Esophagus muscularis mucosa (tissue), 4 donors: ENCODE data around the gene SLC24A3. TPM values are rescaled to one million over a fixed set of nuclear protein-coding genes. Genes with fewer than 3 reads are reported as not detected.
A peak's percentile ranks its signal among the peaks of the same experiment; 100 is the strongest.

Experiments
- DNase-seq: peaks from one replicate; pipeline ENCODE4 v3.0.0-alpha.2; 2017; ENCODE audit errors: extremely low spot score
- H3K27ac ChIP-seq, 4 donors: fragments of 200-600 bp; sonication (generic); replicated peaks in 1 of 4; 1 replicate in 3 of 4; 2 replicates in 1 of 4; pipeline ENCODE4 v1.5.1; 2016 to 2019; ENCODE audit warnings: mild to moderate bottlenecking in 1 of 4
- H3K27me3 ChIP-seq, 4 donors: fragments of 200-600 bp; sonication (generic); one replicate each; pipeline versions ENCODE4 v1.5.1 to v1.6.0; 2016 to 2019
- H3K36me3 ChIP-seq, 4 donors: fragments of 200-600 bp; sonication (generic); one replicate each; pipeline ENCODE4 v1.5.1; 2016 to 2019
- H3K4me1 ChIP-seq, 4 donors: fragments of 200-600 bp; sonication (generic); one replicate each; pipeline ENCODE4 v1.5.1; 2016 to 2019
- H3K4me3 ChIP-seq, 4 donors: fragments of 200-600 bp; sonication (generic); 1 replicate in 2 of 4; 2 replicates in 2 of 4; pipeline ENCODE4 v1.5.1; 2016 to 2019; ENCODE audit warnings: mild to moderate bottlenecking in 4 of 4, moderate library complexity in 1 of 4
- H3K9me3 ChIP-seq, 4 donors: fragments of 200-600 bp; sonication (generic); 1 replicate in 3 of 4; 2 replicates in 1 of 4; pipeline ENCODE4 v1.5.1; 2016 to 2019
- CTCF ChIP-seq, 3 experiments: fragments of 200-600 bp in 2 of 3; fragments of 450-650 bp in 1 of 3; sonication (generic) in 2 of 3; IDR thresholded peaks; one replicate each; pipeline ENCODE4 v1.5.1; 2017 to 2019; ENCODE audit warnings: antibody characterized with exemption in 3 of 3, mild to moderate bottlenecking in 2 of 3, moderate library complexity in 1 of 3
- EP300 ChIP-seq: sonication (generic); formaldehyde crosslinking; IDR thresholded peaks from one replicate; pipeline ENCODE4 v1.6.1; 2017; ENCODE audit warnings: antibody characterized with exemption
- POLR2A ChIP-seq: fragments of 450-650 bp; IDR thresholded peaks from one replicate; pipeline ENCODE4 v1.6.1; 2017; ENCODE audit warnings: antibody characterized with exemption, moderate library complexity, mild to moderate bottlenecking, low read depth
- POLR2AphosphoS5 ChIP-seq, 2 donors: sonication (generic); formaldehyde crosslinking; IDR thresholded peaks; one replicate each; pipeline ENCODE4 v1.6.1; 2017; ENCODE audit warnings: antibody characterized with exemption in 2 of 2
- WGBS: methylation state at CpG from one replicate; pipeline ENCODE4 v1.1.5; 2018; 5-methylcytosine and 5-hydroxymethylcytosine counted together
- intact Hi-C: fragments of 100-400 bp; cut with DNase I; formaldehyde crosslinking; loops from one replicate; pipeline ENCODE4 v1.15.1; 2023
- total RNA-seq, 4 donors: library from RNA; depleted of rRNA; stranded (reverse); fragments of >200 nt; gene quantifications; one replicate each; pipeline versions ENCODE4 v1.1.0 to v1.2.1, GENCODE V29; 2016

SLC24A3 gene
- total RNA-seq, 4 donors from 2014 or later, result 4.6 to 11.5 (median 6.6) TPM

- no peak for DNase-seq
- intact Hi-C loops, result no loop called here
- Histone ChIP-seq H3K36me3 (no peaks in the 10 kb centered on the region), H3K4me1 (peaks cover 19 to 22% (median 20%) of the 10 kb centered on the region in 4 donors), H3K27me3 (no peaks in the 10 kb centered on the region), H3K9me3 (no peaks in the 10 kb centered on the region), H3K4me3 (no peak overlapping the region), H3K27ac (no peak overlapping the region)
- 92% methylated on average over 5 of the region's 7 CpGs for WGBS
- TF ChIP-seq CTCF (IDR thresholded peaks at IDR 0.05), result no peak
- no peak for TF ChIP-seq EP300
- TF ChIP-seq POLR2A, result no peak
- no peak for TF ChIP-seq POLR2AphosphoS5 (IDR thresholded peaks at IDR 0.05)
These were observed 59.6 kb downstream of the SLC24A3 start for GRCh38 chr20:19271879-19272651.

- H3K9me3 ChIP-seq, result no peaks in the 10 kb centered on the region
- no peak for TF ChIP-seq POLR2A
- peaks cover 19 to 22% (median 20%) of the 10 kb centered on the region in 4 donors for H3K4me1 ChIP-seq
- H3K27me3 ChIP-seq, result no peaks in the 10 kb centered on the region
- intact Hi-C loops, result no loop called here
- no peak overlapping the region for H3K4me3 ChIP-seq
- H3K27ac ChIP-seq, result no peak overlapping the region
- no peaks in the 10 kb centered on the region for H3K36me3 ChIP-seq
- DNase-seq, result no peak
- 76% methylated on average over 4 of the region's 6 CpGs for WGBS
These were observed 60.7 kb downstream of the SLC24A3 start for GRCh38 chr20:19272976-19273654.

GRCh38 chr20:19274001-19274400, 61.6 kb downstream of the SLC24A3 start:
- Histone ChIP-seq H3K9me3 (no peaks in the 10 kb centered on the region), H3K36me3 (no peaks in the 10 kb centered on the region), H3K4me1 (peaks cover 19 to 22% (median 20%) of the 10 kb centered on the region in 4 donors), H3K27me3 (no peaks in the 10 kb centered on the region), H3K4me3 (no peak overlapping the region), H3K27ac (no peak overlapping the region)
- intact Hi-C loops, result no loop called here
- no peak for TF ChIP-seq POLR2AphosphoS5 (IDR thresholded peaks at IDR 0.05)
- no peak for TF ChIP-seq POLR2A
- TF ChIP-seq CTCF (IDR thresholded peaks at IDR 0.05), result no peak
- TF ChIP-seq EP300, result no peak
- WGBS, result 87% methylated on average over 5 of the region's 5 CpGs
- DNase-seq, result no peak

- DNase-seq, result no peak
- no peaks in the 10 kb centered on the region for H3K36me3 ChIP-seq
- WGBS, result 64% methylated on average over 8 of the region's 8 CpGs
- peaks cover 19 to 22% (median 20%) of the 10 kb centered on the region in 4 donors for H3K4me1 ChIP-seq
- no peaks in the 10 kb centered on the region for H3K9me3 ChIP-seq
- no peak for TF ChIP-seq CTCF (IDR thresholded peaks at IDR 0.05)
- no peak for TF ChIP-seq POLR2A
- TF ChIP-seq EP300, result no peak
- TF ChIP-seq POLR2AphosphoS5 (IDR thresholded peaks at IDR 0.05), result no peak
- H3K27ac ChIP-seq, result peak overlapping the region in 1 of 4 donors; percentile 52
- H3K4me3 ChIP-seq, result no peak overlapping the region
- H3K27me3 ChIP-seq, result no peaks in the 10 kb centered on the region
- intact Hi-C loops, result no loop called here
These were observed 62.1 kb downstream of the SLC24A3 start for GRCh38 chr20:19274412-19275015.

- H3K4me1 ChIP-seq, result peaks cover 19 to 22% (median 20%) of the 10 kb centered on the region in 4 donors
- intact Hi-C loops, result no loop called here
- H3K36me3 ChIP-seq, result no peaks in the 10 kb centered on the region
- H3K9me3 ChIP-seq, result no peaks in the 10 kb centered on the region
- DNase-seq, result no peak
- 42% methylated on average over 3 of the region's 3 CpGs for WGBS
- no peak overlapping the region for H3K4me3 ChIP-seq
- H3K27ac ChIP-seq, result peak overlapping the region; percentile 36 to 52 (median 38)
- TF ChIP-seq CTCF (IDR thresholded peaks at IDR 0.05) (no peak), POLR2A (no peak), EP300 (no peak), POLR2AphosphoS5 (IDR thresholded peaks at IDR 0.05) (no peak)
- no peaks in the 10 kb centered on the region for H3K27me3 ChIP-seq
These were observed 62.7 kb downstream of the SLC24A3 start for GRCh38 chr20:19275038-19275629.
